Measurements from ENCODE around the gene CAPG.
"Not testable (repeated sequence)": the region's sequence is repeated elsewhere in the genome, so short reads cannot be mapped to it uniquely, and the experiment has no call there.

CAPG gene

DNA sequence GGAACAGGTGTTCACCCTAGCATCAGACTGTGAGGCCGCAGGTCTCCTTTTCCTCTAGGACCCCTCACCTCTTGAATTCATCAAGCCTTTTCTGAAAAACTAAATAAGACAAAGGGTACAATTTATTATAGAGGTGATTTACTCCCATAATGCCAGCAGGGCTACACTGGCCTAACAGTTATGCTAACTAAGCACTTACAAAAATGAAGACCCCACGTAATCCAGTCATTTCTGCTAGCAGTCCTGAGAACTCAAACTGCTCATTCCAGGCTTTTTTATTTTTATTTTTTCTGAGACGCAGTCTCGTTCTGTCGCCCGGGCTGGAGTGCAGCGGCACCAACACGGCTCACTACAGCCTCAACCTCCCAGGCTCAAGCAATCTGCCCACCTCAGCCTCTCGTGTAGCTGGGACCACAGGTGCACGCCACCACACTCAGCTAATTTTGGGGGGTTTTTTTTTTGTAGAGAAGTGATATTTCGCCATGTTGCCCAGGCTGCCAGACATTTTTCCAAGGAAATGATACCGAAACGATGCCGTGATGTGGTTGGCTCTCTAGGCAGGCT, 14.2 kb downstream of the CAPG start:
- no peak for DNase-seq

- DNase-seq = no peak
These were observed 15.2 kb downstream of the CAPG start for GRCh38 chr2:85394976-85395375.

DNA sequence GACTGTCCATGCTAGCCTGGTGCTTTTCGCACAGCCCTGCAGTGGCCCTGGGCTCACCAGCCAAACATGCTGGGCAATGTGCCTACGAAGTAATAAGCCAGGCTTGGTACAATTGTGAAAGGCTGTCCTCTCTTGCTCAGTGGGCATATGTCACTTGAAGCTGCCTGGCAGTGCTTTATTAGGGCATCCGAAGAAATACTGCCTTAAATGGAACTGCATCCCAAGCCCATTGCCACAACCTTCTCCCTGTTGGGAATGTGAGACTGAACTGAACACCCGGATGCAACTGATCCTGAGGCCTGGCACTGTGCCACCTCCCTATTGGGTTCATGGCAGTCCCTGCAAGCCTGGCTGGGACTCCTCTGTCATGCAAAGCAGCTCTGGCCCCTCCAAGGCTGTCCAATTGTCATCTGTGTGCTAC, 15.9 kb downstream of the CAPG start:
- no peak for DNase-seq

GRCh38 chr2:85393836-85394235, 16.3 kb downstream of the CAPG start:
- DNase-seq = no peak

GRCh38 chr2:85390941-85391669, 19.1 kb downstream of the CAPG start:
- DNase-seq = no peak

DNA sequence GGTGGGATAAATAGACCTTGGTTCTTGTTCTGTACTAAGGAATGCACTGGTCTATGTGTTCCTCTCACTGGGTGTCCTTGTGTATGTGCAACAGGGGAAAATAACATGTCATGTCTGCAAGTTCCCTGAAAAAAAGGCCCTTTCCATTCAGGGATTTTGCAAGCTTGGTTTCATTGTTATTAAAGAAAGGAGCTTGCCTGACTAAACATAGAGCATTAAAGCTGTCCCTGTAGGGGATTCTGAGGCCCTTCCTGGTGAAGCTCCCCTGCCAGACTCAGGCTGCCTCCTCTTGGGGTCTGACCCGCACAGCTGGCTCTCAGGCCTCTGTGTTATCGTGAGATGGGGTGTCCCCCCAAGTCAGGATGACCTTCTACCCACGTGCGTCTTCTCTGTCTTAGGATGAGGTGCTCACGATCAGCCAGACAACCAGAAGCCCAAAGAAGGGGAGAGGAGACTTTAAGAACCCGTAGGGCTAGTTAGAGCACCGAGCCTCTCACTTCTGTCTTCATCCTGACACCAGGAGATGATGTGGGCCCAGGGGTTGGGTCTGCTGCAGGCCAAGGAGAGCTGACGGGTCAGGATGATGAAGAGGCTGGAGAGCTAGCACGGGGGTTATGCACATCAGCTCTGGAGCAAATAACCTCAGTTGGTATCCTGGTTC, 21.2 kb downstream of the CAPG start:
- no peak for DNase-seq

DNA sequence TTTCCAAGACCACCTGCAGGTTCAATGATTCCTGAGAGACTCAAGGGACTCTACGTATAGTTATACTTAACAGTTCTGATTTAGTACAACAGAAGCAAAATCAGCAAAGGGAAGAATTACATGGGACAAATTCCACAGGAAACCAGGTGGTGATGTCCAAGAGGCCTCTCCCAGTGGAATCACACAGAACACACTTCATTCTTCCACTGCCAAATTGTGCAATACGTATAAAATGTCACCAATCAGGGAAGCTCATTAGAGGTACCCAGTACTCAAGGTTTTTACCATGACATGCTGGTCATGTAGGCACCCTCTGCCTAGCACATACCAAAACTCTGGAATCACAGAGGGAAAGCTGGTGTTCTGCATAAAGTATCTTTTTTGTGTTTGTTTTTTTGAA, 22.4 kb downstream of the CAPG start:
- DNase-seq = no peak

- DNase-seq = no peak
These were observed 24.4 kb downstream of the CAPG start for GRCh38 chr2:85385746-85386145.

GRCh38 chr2:85383850-85384249, 26.3 kb downstream of the CAPG start:
- DNase-seq = no peak

- DNase-seq = not testable (repeated sequence)
These were observed 27.0 kb downstream of the CAPG start for GRCh38 chr2:85383151-85383550.

- no peak for DNase-seq
These were observed 30.1 kb downstream of the CAPG start for GRCh38 chr2:85380048-85380447.

DNA sequence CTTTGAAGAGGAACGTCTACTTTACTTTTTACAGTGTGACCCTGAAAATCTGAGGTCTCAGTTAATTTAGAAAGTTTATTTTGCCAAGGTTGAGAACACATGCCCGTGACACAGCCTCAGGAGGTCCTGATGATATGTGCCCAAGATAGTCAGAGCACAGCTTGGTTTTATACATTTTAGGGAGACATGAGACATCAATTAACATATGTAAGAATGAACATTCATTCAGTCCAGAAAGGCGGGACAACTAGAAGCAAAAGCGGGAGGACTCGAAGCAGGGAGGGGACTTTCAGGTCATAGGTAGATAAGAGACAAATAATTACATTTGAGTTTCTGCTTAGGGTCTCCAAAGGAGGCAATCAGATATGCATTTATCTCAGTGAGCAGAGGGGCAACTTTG, 31.9 kb downstream of the CAPG start:
- no peak for DNase-seq

DNA sequence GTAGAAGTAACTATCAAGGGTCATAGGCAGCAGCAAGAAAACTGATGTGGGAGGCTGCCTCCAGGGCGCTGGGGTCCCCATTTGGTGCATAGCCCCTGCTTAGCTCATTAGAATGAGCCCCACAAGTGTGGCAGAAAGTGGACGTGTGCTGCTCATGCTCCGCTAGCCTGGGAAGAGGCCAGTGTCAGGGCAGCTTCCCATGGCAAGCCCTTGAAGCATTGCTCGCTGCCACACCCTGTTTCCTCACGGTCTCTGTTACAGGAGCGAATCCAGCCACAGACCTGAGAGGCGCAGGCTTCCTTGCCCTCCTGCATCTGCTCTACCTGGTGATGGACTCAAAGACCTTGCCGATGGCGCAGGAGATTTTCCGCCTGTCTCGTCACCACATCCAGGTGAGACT, 33.1 kb downstream of the CAPG start:
- DNase-seq = no peak

DNA sequence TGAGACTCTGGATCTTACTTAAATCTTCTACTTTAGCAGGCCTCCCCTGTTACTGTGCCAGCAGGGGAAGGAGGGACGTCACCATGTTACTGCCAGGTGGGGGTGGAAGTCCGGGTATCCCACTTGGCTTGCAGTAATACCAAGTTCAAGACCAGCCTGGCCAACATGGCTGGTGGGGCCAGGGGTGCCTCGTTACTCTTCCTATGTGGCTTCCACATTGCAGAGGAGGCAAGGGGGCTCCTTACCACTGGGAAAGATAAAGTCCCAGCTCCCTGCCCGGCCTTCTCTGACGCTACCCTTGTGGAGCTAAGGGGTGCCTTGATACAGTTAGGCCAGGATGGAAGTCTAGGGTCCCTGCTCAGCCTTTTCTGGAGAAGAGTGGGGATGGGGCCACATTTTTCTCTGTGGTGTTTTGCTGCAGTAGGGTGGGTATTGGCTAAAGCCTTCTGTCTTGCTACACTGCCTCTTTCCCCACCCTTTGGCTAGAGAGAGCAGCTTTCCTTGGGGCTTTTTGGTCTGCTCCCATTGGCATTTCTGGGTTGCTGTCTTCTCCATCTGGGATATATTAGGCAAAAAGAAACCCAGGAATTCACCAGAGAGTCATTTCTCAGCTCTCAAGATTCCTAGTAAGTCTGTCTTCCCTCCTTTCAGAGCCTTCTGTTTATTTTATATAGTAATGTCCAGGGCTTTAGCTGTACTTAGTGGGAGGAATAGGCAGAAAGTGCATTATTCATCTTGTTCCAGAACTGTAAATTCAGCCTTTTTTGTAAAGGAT, 33.7 kb downstream of the CAPG start:
- no peak for DNase-seq

DNA sequence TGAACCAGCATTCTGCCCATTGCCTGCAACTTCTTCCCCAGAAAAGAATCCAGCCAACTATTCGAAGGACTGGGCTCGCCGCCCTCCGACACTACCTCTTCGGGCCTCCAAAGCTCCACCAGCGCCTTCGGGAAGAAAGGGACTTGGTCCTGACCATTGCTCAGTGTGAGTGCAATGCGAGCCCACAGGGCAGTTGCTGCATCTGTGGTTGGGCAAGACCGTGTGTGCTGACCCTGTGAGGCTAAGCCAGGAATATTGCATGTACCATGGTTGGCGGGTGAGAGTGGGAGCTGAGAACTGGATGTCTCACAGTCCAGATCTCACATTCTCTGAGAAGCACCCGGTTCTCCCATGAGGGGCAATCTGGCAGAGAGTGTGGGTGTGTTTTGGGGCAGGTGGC, 39.1 kb downstream of the CAPG start:
- DNase-seq = no peak

DNA sequence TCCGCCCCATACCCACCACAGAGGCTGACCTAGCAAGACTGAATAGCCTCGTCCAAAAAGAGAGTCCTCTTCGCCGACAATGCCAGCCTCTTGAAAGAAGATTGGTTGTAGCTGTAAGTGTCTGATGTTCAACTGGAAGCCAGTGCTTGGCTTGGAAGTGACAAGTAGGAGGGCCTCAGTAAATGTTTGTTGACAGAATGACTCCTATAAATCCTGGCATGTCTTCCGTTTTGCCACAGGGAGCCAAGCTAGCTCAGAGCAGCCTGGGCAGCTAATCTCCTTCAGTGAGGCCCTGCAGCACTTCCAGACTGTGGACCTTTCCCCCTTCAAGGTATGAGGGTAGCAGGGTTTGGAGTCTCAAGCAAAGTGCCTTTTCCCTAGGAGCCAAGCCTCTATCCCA, 40.7 kb downstream of the CAPG start:
- no peak for DNase-seq

DNA sequence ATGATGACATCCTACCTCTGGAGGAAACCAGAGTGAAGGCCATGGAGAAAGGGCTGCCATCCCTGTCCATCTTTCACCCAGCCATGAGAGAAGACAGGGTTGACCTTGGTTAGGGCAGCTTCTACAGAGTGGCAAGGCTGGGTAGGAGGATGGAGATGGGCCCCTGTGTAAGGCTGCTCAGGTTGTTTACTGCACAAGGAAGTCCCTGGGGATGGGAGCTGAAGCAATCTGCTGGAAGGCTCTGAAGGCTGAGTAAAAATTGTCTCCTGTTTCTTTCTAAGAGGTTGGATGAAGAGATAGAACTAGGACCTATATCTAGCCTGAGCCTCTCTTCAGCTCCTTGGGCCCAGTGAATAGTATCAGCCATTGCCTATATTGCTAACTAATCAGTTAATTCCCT, 41.2 kb downstream of the CAPG start:
- no peak for DNase-seq

- no peak for DNase-seq
These were observed 43.0 kb downstream of the CAPG start for GRCh38 chr2:85367180-85367579.

DNA sequence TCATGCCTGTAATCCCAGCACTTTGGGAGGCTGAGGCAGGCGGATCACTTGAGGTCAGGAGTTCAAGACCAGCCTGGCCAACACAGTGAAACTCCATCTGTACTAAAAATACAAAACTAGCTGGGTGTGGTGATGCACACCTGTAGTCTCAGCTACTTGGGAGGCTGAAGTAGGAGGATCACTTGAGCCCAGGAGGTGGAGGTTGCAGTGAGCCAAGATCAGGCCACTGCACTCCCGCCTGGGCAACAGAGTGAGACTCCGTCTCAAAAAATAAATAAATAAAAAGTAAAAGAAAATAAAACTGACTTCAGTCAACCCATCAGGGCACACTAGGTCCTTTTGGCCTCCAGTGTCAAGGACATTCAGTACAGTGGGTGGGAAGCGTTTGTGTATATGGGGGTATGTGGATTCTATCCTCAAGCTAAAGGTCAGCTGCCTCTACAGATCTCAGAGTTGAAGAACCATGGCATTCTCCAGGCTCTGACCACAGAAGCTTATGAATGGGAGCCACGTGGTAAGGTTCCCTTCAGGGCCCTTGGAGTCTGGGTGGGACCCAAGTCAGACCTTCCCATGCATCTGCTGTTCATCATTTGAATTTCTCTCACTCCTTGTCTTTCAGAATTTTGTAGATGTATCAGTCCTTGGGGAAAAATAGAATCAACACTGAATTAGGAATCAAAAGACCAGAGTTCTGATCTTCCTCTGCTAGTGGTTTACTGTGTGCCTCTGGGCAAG, 47.3 kb downstream of the CAPG start:
- DNase-seq = not testable (repeated sequence)

DNA sequence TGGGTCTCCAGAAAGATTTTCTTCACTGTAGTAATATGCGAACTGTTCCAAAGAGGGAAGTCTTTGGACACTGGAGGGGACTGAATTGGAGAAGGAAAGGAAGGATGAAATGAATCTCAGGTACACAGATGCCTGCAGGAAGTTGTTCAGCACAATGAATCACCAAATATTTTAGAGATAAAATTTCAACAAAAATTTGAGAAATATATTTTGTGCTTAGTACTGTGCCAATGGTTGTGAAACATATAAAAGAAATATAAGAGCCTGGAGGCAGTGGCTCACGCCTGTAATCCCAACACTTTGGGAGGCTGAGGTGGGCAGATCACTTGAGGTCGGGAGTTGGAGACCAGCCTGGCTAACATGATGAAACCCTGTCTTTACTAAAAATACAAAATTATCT, 52.4 kb downstream of the CAPG start:
- DNase-seq = no peak

GRCh38 chr2:85356186-85356585, 54.0 kb downstream of the CAPG start:
- DNase-seq = no peak

- no peak for DNase-seq
These were observed 54.6 kb downstream of the CAPG start for GRCh38 chr2:85355521-85355920.

DNA sequence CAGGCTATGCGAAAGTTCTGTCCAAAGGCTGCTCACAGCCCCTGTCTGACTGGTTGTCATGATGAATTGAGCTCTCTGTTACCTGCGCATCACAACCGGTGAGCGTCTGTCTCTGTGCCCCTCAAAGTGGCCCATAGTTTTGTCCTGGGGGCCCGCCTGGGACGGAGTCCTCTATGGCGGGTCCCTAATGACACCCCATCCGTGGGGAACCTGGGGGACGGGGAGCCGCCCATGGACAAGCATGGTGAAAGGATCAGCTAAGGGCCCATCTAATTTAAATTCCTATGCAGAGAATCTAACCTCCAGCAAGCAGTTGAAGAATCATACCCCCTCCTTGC, 55.1 kb downstream of the CAPG start:
- no peak for DNase-seq
